Activated naive CD4-positive, alpha-beta T cell treated with anti-CD3 and anti-CD28 coated beads, Interleukin-2, amount 10 ng/mL, durations not matched to agents 7 days and 5 days (primary cell): Measurements from ENCODE around the gene SMIM12.

Experiments used
- CTCF ChIA-PET: fragments of 350-600 bp; sonication (Branson Sonifier 250); formaldehyde crosslinking; loops from one replicate; lab custom pipeline; 2021; ENCODE audit warnings: antibody characterized with exemption; lab: Charles Lee
- DNase-seq: peaks from one replicate; pipeline ENCODE4 v3.0.0-alpha.2; 2020
- H3K27ac Mint-ChIP-seq: one replicate; pipeline ENCODE4 v1.8.0; 2021; ENCODE audit warnings: mild to moderate bottlenecking, moderate library complexity, mixed read lengths
- H3K27me3 Mint-ChIP-seq: one replicate; pipeline ENCODE4 v1.8.0; 2021; ENCODE audit warnings: mild to moderate bottlenecking, mixed read lengths
- H3K36me3 Mint-ChIP-seq: one replicate; pipeline ENCODE4 v1.8.0; 2021; ENCODE audit warnings: mixed read lengths
- H3K4me1 Mint-ChIP-seq: one replicate; pipeline ENCODE4 v1.8.0; 2021; ENCODE audit warnings: mixed read lengths
- H3K4me3 Mint-ChIP-seq: one replicate; pipeline ENCODE4 v1.8.0; 2021; ENCODE audit warnings: mild to moderate bottlenecking, moderate library complexity, mixed read lengths
- H3K9me3 Mint-ChIP-seq: one replicate; pipeline ENCODE4 v1.8.0; 2021; ENCODE audit warnings: mixed read lengths

Gene SMIM12

GRCh38 chr1:34866762-34867109 lies 7.2 kb upstream of the SMIM12 start:
- peak overlapping the region; percentile 76 for H3K4me3 Mint-ChIP-seq
- H3K4me1 Mint-ChIP-seq, result peaks cover 37% of the 10 kb centered on the region
- H3K27ac Mint-ChIP-seq, result no peak overlapping the region
- peaks cover 31% of the 10 kb centered on the region for H3K27me3 Mint-ChIP-seq
- H3K9me3 Mint-ChIP-seq, result no peaks in the 10 kb centered on the region
- CTCF ChIA-PET, result interaction anchor here (0.8 to 4.6 kb wide), 8 partner anchors 8 to 118 kb away, joined by 3 to 58 read pairs (median 4); partner anchors contain the start of gene TMEM35B
- no peaks in the 10 kb centered on the region for H3K36me3 Mint-ChIP-seq
- no peak for DNase-seq

DNA sequence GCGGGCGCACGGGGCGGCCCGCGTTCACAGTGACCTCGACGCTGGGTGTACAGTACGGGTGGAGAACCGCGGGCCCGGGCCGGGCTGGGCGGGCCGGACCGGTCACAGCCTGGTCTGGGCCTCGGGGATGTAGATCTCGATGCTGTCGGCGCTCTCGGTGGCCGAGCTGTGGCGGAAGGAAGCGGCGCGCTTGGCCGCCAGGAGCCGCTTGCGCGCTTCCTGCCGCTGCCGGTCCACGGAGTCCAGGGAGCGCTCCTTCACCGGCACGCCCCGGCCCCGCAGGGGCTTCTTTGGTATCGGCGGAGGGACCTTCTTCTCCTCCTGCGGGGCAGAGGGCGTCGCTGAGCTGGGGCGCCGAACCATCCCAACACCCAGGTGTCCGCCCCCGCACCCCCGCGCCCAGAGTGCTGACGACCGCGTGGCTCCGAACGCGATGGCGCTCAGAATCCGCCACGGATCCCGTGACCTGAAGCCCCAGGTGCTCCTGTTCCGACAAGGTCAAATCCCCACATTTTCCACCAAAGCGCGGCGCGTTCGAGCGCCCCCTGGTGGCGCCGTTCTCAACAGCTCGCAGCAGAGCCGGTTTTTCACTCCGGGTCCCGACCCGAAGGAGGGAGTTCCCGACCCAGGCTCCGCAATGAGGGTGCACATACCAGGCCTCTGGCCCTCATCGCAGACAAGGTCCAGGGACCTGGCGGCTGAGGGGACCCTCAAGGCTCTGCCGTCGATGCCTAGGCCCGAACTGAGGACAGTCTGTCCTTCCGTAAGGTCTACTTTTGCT lies 6.6 kb upstream of the SMIM12 start:
- CTCF ChIA-PET, result interaction anchor here (1.0 to 4.6 kb wide), 8 partner anchors 10 to 119 kb away, joined by 3 to 58 read pairs (median 4); partner anchors contain the start of gene TMEM35B
- H3K27ac Mint-ChIP-seq, result peak overlapping the region; percentile 90
- H3K4me1 Mint-ChIP-seq, result peaks cover 32% of the 10 kb centered on the region
- H3K36me3 Mint-ChIP-seq, result no peaks in the 10 kb centered on the region
- H3K4me3 Mint-ChIP-seq, result peak overlapping the region; percentile 76
- peak; percentile 93 for DNase-seq
- no peaks in the 10 kb centered on the region for H3K9me3 Mint-ChIP-seq
- H3K27me3 Mint-ChIP-seq, result peaks cover 26% of the 10 kb centered on the region

DNA sequence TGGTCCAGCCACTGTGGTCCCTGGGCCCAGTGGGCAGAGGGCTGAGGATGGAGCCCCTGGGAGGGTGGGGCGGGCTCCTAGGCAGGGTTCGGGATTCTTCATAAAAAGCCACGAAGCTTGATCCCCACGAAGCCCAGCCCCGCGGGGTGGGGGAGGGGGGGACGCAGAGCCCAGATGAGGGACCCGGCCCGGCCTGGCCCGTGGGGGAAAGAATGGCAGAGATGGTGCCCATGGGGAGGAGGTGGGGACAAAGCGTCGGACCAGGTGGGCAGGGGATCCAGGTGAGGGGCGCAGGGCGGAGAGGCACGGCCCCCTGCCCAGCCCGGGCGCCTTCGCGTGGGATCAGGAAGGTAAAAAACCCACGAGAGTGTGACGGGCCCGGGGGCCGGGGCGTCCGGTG lies 6.0 kb upstream of the SMIM12 start:
- no peak for DNase-seq
- Mint-ChIP-seq H3K27ac (peak overlapping the region; percentile 75), H3K4me3 (peak overlapping the region; percentile 44), H3K36me3 (no peaks in the 10 kb centered on the region), H3K27me3 (peaks cover 22% of the 10 kb centered on the region), H3K4me1 (peaks cover 29% of the 10 kb centered on the region), H3K9me3 (no peaks in the 10 kb centered on the region)
- CTCF ChIA-PET, result interaction anchor here (0.6 to 4.6 kb wide), 4 partner anchors 11 to 379 kb away, joined by 3 to 58 read pairs (median 4); partner anchors contain the start of gene TMEM35B

DNA sequence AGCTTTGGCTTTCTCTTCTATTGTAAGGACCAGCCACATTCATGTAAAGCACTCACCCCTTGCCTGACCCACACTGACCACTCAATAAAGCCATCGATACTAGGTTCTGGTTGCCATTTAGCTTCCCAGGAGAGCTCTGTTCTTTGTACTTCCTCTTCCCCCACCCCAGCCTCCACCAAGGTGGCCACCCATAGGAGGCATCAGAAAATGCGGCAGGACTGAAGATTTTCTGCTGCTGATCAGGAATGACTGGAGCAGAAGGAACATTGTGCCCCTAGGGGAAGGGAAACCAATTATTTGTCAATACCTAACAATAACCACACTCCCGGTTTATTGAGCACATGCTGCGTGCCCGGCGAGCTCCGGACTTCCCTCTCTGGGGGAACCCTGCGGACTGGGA lies 5.2 kb upstream of the SMIM12 start:
- CTCF ChIA-PET, result interaction anchor here (0.6 to 4.6 kb wide), 4 partner anchors 10 to 380 kb away, joined by 3 to 58 read pairs (median 4); no protein-coding TSS in a partner anchor
- H3K4me1 Mint-ChIP-seq, result peaks cover 37% of the 10 kb centered on the region
- H3K27me3 Mint-ChIP-seq, result peaks cover 18% of the 10 kb centered on the region
- H3K4me3 Mint-ChIP-seq, result peak overlapping the region; percentile 68
- H3K36me3 Mint-ChIP-seq, result no peaks in the 10 kb centered on the region
- no peak for DNase-seq
- H3K9me3 Mint-ChIP-seq, result no peaks in the 10 kb centered on the region
- peak overlapping the region; percentile 56 for H3K27ac Mint-ChIP-seq

DNA sequence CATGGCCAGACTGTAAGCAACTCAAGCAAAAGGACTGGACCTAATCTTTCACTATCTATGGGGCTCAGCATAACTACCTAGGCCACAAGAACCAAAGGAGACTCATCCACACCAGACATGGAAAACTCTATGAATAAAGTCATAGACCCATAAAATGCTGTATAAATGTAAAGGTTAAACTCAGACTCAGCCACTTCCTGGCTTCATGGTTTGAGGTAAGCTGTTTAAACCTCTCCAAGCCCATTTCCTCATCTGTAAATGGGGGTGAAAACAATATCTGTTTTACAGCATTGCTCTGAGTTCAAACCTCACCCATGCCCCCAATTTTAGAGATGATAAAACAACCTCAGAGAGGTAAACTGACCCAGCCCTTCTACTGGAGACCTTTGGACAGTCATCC lies 4.0 kb upstream of the SMIM12 start:
- Mint-ChIP-seq H3K4me1 (peaks cover 44% of the 10 kb centered on the region), H3K27ac (peak overlapping the region; percentile 86), H3K36me3 (peaks cover 2% of the 10 kb centered on the region), H3K9me3 (no peaks in the 10 kb centered on the region), H3K4me3 (no peak overlapping the region), H3K27me3 (peaks cover 18% of the 10 kb centered on the region)
- CTCF ChIA-PET, result interaction anchor here (4.6 kb wide), 1 partner anchor 9 kb away, joined by 58 read pairs; no protein-coding TSS in a partner anchor
- DNase-seq, result peak; percentile 28

GRCh38 chr1:34858901-34859445 lies 576 bp downstream of the SMIM12 start:
- Mint-ChIP-seq H3K9me3 (no peaks in the 10 kb centered on the region), H3K27me3 (no peaks in the 10 kb centered on the region), H3K36me3 (peaks cover 12% of the 10 kb centered on the region), H3K27ac (peak overlapping the region; percentile 95), H3K4me3 (peak overlapping the region; percentile 98), H3K4me1 (peaks cover 58% of the 10 kb centered on the region)
- DNase-seq, result peak; percentile 58
- CTCF ChIA-PET, result interaction anchor here (1.0 to 1.3 kb wide), 2 partner anchors 8 to 9 kb away, joined by 3 to 6 read pairs; no protein-coding TSS in a partner anchor

- peaks cover 47% of the 10 kb centered on the region for H3K4me1 Mint-ChIP-seq
- H3K4me3 Mint-ChIP-seq, result no peak overlapping the region
- no peak for DNase-seq
- no peak overlapping the region for H3K27ac Mint-ChIP-seq
- H3K27me3 Mint-ChIP-seq, result no peaks in the 10 kb centered on the region
- no peaks in the 10 kb centered on the region for H3K9me3 Mint-ChIP-seq
- peaks cover 18% of the 10 kb centered on the region for H3K36me3 Mint-ChIP-seq
- CTCF ChIA-PET, result interaction anchor here (5.2 kb wide), 1 partner anchor 9 kb away, joined by 58 read pairs; no protein-coding TSS in a partner anchor
These were observed 2.9 kb downstream of the SMIM12 start for GRCh38 chr1:34856697-34857096.

DNA sequence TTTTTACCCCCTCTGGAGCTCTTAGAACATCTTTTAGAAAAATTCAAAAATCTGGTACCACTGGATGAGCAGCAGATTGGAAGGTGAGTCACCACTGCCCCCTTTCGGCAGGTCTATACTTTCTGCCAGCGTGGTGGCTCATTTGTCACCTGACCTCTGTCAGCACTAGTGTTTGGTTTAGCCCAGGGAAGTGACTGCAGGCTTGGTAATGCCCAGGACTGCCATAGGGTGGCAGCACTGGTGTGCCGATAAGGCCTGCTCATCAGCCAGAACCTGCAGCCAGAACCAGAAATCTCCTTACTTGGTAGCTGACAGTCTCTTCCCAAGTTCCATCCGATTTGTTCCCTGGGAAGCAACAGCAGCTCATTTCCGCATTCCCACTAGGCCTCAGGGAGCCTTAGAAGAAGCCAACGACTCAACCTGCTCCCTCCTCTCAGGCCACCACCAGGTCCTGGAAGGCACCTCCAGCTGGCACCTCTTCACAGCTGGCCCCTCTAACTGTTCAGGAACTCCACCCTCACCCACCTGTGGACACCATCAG lies 6.8 kb downstream of the SMIM12 start:
- no peaks in the 10 kb centered on the region for H3K27me3 Mint-ChIP-seq
- H3K36me3 Mint-ChIP-seq, result peaks cover 30% of the 10 kb centered on the region
- CTCF ChIA-PET, result interaction anchor here (0.6 to 5.2 kb wide), 19 partner anchors 9 to 1104 kb away, joined by 3 to 58 read pairs (median 4); partner anchors contain the start of gene GJB3
- H3K9me3 Mint-ChIP-seq, result no peaks in the 10 kb centered on the region
- peaks cover 24% of the 10 kb centered on the region for H3K4me1 Mint-ChIP-seq
- DNase-seq, result peak; percentile 94
- no peak overlapping the region for H3K4me3 Mint-ChIP-seq
- H3K27ac Mint-ChIP-seq, result no peak overlapping the region

GRCh38 chr1:34851431-34852105 lies 8.0 kb downstream of the SMIM12 start:
- Mint-ChIP-seq H3K4me3 (no peak overlapping the region), H3K9me3 (no peaks in the 10 kb centered on the region), H3K36me3 (peaks cover 30% of the 10 kb centered on the region), H3K27ac (no peak overlapping the region), H3K27me3 (no peaks in the 10 kb centered on the region), H3K4me1 (peaks cover 12% of the 10 kb centered on the region)
- DNase-seq, result no peak
- CTCF ChIA-PET, result interaction anchor here (1.1 to 5.2 kb wide), 8 partner anchors 10 to 73 kb away, joined by 4 to 58 read pairs (median 6); no protein-coding TSS in a partner anchor

DNA sequence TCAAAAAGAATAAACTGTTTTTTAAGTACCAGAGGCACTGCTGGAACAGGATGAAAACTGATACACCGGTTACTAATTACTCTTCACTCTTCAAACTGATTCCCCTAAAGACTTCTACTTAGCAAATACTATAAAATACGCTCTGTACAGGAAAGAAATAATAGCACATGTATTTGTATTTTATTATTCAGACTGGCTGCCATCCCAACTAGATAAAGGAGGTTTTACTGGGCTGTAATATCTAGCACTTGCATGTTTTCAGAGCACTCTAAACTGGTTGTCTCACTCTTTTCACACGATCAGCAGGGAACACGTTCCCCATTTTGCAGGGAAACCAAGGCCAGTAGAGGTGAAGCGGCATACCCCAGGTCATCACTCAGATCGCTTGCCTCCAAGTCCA lies 9.2 kb downstream of the SMIM12 start:
- Mint-ChIP-seq H3K27ac (no peak overlapping the region), H3K4me1 (peaks cover 6% of the 10 kb centered on the region), H3K36me3 (peaks cover 26% of the 10 kb centered on the region), H3K4me3 (no peak overlapping the region), H3K9me3 (no peaks in the 10 kb centered on the region), H3K27me3 (no peaks in the 10 kb centered on the region)
- CTCF ChIA-PET, result interaction anchor here (1.1 kb wide), 1 partner anchor 64 kb away, joined by 4 read pairs; no protein-coding TSS in a partner anchor
- DNase-seq, result no peak

DNA sequence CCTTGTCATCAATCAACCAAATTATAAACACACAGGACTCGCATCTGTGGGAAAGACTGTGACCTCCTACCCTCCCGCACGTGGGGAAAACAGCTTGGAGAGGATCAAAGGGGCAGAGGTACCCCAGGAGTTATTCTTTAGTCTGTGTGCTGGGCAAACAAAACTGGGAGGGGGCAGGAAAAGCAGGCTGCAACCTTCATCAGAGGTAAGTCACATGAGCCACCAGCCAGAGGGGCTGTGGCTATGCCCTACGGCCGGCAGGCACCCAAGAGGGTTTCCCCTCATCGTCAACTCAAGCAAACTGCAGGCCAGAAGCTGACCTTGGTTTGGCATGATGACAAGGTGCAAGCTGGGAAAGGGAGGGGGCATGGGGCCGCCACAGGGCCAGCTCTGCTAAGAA lies 12.5 kb downstream of the SMIM12 start:
- CTCF ChIA-PET, result interaction anchor here (1.3 to 1.6 kb wide), 2 partner anchors 17 to 19 kb away, joined by 4 read pairs; no protein-coding TSS in a partner anchor
- peaks cover 14% of the 10 kb centered on the region for H3K36me3 Mint-ChIP-seq
- peaks cover 7% of the 10 kb centered on the region for H3K4me1 Mint-ChIP-seq
- no peaks in the 10 kb centered on the region for H3K27me3 Mint-ChIP-seq
- DNase-seq, result no peak
- H3K27ac Mint-ChIP-seq, result no peak overlapping the region
- H3K4me3 Mint-ChIP-seq, result no peak overlapping the region
- H3K9me3 Mint-ChIP-seq, result no peaks in the 10 kb centered on the region

GRCh38 chr1:34846265-34846664 lies 13.3 kb downstream of the SMIM12 start:
- Mint-ChIP-seq H3K36me3 (peaks cover 14% of the 10 kb centered on the region), H3K27ac (no peak overlapping the region), H3K4me1 (peaks cover 7% of the 10 kb centered on the region), H3K27me3 (no peaks in the 10 kb centered on the region), H3K9me3 (no peaks in the 10 kb centered on the region), H3K4me3 (no peak overlapping the region)
- DNase-seq, result no peak
- CTCF ChIA-PET, result interaction anchor here (1.3 kb wide), 1 partner anchor 18 kb away, joined by 4 read pairs; no protein-coding TSS in a partner anchor

DNA sequence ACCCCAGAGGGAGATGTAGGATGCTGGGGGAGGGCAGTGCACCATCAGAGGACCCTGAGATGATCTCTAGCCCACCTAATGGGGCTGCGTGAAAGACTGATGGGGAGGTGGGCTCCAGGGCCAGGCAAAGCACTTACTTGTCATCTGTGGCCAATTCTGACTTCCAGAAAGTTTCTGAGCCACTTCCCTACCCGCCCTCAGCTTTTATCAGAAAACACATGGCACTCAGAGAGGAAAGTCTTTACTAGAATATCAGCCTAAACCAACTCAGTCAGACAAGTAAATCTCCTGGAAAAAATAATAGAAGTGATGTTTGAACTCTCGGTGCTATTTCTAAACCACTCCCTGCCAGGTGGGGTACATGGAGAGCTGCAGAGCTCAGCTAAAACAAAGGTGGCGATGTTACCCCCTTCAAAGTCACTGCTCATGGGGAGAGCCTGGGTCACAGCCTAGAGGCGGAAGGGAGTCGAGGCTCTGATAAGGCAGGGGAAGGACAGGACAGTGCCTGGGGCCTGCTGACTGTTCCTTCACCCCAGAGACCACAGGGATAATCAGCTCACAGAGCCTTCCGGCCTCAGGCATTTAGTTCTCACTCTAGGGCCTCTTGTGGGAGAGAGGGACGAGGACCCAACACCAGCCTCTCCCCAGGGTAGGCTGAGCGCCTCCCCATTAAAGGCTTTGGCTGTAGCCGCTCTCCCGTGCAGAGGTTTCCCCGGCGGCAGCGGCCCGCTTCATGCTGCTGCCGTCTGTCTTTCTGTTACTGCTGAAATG lies 14.2 kb downstream of the SMIM12 start:
- CTCF ChIA-PET, result no interaction called here
- no peak overlapping the region for H3K4me3 Mint-ChIP-seq
- H3K4me1 Mint-ChIP-seq, result peaks cover 7% of the 10 kb centered on the region
- no peaks in the 10 kb centered on the region for H3K27me3 Mint-ChIP-seq
- H3K9me3 Mint-ChIP-seq, result no peaks in the 10 kb centered on the region
- no peak overlapping the region for H3K27ac Mint-ChIP-seq
- peaks cover 9% of the 10 kb centered on the region for H3K36me3 Mint-ChIP-seq
- no peak for DNase-seq
